ENCODE data around the gene TMEM135.
"Not testable (repeated sequence)": the region's sequence is repeated elsewhere in the genome, so short reads cannot be mapped to it uniquely, and the experiment has no call there.

TMEM135 gene

DNA sequence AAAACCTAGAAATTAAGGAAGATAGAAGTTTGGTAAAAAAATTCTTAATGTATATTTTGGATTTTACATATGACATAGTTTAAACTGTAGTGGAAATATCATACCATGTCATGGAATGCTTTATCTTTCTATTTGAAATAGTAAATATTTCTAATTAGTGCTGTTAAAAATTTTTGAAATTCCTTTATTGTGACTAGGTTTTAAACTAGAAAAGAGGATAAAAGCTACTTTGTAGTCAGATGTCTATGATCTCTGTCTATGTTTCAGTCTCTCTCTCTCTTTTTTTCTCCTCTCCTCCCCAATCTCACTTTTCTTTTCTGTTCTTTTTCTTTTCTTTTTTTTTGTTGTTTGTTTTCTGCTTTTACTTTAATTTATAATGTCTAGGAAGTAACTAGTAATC lies 226.2 kb downstream of the TMEM135 start:
- DNase-seq = no peak

GRCh38 chr11:87265132-87265531 lies 227.4 kb downstream of the TMEM135 start:
- no peak for DNase-seq

- no peak for DNase-seq
These were observed 228.2 kb downstream of the TMEM135 start for GRCh38 chr11:87265979-87266378.

GRCh38 chr11:87266751-87267150 lies 229.0 kb downstream of the TMEM135 start:
- no peak for DNase-seq

GRCh38 chr11:87271951-87272350 lies 234.2 kb downstream of the TMEM135 start:
- DNase-seq = not testable (repeated sequence)

DNA sequence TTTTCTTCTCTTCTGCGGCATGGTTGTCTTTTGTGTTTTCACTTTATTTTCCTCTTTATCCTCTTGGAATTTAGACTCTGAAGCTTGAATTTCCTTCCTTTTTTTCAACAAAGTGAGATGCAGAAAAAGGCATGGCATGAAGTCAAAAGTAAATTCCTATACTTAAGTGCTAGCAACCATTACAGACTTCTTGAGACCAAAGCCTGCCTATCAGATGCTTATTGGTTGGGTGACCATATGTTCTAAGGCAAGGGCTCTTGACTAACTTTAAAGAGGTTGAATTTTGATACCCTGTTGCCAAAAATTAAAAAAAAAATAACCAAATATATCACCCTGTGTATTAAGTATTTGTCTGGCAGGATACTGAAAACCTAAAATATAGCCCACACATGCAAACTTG lies 237.4 kb downstream of the TMEM135 start:
- no peak for DNase-seq

- no peak for DNase-seq
These were observed 242.4 kb downstream of the TMEM135 start for GRCh38 chr11:87280143-87280542.

GRCh38 chr11:87281496-87281895 lies 243.8 kb downstream of the TMEM135 start:
- DNase-seq = no peak

DNA sequence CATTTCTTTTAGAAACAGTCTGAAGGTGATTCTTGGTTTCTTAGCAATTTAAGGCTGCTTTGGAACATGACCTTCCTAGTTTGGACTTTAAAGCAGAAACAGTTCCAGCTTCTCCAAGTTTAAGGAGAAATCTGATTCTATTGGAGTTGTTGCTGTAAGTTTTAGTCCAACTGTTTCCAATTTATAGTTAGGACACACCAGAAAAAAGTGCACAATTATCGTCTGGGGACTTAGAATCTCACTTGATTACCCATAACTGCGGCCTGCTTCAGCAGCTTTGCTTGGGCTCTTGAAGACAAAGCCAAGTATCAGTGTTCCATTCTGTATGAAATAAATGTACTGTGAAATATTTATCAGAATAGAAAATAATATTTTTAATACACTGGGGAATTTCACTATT lies 246.6 kb downstream of the TMEM135 start:
- DNase-seq = no peak

GRCh38 chr11:87285674-87286073 lies 247.9 kb downstream of the TMEM135 start:
- DNase-seq = not testable (repeated sequence)

DNA sequence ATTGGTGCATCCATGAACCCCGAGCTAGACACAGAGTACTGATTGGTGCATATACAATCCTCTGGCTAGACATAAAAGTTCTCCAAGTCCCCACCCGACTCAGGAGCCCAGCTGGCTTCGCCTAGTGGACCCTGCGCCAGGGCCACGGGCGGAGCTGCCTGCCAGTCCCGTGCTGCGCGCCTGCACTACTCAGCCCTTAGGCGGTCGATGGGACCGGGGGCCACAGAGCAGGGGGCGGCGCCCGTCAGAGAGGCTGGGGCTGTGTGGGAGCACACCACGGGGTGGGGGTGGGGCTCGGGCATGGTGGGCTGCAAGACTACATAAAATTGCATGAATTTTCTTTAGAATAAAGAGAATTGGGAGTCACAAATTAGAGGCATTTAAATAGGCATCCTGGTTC lies 248.6 kb downstream of the TMEM135 start:
- no peak for DNase-seq

DNA sequence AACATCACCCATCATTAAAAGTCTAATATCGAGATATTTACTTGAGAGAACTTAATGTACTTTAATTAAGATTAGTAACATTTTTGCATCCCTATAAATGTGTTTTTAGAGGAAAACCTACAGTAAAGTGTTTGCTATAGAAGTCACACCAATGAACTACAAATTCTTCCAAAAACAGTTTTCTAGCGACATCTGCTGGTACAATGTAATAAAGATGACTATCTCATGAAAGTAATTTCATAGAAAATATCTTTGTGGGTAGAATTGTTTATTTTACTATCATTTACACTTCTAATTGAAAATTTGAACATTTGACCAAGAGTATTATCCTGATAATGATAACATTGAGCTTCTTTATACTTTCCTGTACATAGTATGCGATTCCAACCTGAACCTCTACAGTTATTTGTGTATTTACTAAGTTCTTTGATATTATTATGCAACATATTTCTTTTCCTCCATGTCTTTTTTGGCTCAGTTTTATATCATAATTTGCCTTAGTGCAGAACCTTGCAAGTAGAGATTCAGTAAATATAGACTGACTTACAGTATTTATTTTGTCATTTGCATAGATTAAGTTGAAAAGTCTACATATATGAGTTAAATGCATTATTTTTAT lies 252.7 kb downstream of the TMEM135 start:
- DNase-seq = peak; percentile 26

DNA sequence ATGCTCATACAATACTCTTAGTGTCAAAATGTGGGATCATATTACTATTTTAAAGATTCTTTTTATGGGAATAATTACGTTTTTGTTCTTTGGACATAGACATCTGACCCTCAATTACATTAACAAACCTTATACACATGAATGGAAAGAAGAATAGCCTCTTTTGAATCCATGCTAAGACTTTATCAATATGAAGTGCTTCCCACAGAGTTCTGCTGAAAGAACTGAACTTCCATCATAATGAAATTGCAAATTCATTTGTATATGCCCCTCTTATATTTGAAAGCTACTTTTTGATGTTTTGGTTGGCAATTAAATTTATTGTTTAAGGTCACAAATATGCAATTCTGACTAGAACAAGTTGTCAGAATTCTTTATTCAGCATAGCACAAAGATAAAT lies 254.9 kb downstream of the TMEM135 start:
- no peak for DNase-seq

GRCh38 chr11:87295237-87295636 lies 257.5 kb downstream of the TMEM135 start:
- peak; percentile 26 for DNase-seq

DNA sequence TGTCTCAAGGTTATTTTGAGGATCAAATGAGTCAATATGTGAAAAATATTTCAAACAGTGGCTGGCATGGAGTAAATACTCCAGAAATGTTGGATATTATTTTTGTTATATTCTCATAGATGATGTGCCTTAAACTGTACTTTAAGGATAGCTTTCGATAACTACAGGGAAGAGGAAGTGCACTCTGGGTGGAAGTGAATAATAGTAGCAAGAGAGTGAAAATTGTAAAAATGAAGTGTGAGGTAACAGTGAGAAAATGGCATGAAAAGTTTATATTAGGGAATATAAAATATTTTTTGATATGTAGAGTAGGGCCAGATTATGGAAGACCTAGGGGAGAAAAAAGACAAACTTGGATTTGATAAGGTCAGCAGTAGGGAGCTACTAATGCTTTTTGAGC lies 258.9 kb downstream of the TMEM135 start:
- no peak for DNase-seq

DNA sequence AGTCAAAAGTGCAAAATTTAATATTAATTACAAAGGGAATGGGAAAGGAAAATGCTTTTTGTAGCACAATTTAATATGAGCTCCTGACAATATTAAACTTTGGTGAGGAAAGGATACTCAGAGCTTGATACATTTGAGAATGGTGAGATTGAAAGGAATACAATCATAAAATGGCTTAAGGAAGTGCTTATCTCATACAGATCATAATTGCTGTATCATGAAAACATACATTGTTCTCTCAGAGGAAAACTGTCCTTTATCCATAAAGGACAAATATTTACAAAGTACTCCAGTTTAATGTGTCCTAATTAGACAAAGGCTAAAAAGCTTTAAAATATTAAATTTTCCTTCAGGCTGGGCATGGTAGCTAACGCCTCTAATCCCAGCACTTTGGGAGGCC lies 260.4 kb downstream of the TMEM135 start:
- peak; percentile 4 for DNase-seq

DNA sequence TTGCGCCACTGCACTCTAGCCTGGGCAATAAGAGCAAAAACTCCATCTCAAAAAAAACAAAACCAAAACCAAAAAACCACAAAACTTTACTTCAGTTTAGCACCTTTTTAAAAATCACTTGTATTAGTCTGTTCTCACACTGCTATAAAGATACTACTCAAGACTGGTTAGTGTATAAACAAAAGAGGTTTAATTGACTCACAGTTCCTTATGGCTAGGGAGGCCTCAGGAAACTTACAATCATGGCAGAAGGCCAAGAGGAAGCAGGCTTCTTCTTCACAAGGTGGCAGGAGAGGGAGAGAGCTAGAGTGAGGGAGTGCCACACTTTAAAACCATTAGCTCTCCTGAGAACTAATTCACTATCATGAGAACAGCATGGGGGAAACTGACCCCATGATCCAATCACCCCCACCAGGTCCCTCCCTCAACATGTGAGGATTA lies 261.3 kb downstream of the TMEM135 start:
- DNase-seq = no peak

DNA sequence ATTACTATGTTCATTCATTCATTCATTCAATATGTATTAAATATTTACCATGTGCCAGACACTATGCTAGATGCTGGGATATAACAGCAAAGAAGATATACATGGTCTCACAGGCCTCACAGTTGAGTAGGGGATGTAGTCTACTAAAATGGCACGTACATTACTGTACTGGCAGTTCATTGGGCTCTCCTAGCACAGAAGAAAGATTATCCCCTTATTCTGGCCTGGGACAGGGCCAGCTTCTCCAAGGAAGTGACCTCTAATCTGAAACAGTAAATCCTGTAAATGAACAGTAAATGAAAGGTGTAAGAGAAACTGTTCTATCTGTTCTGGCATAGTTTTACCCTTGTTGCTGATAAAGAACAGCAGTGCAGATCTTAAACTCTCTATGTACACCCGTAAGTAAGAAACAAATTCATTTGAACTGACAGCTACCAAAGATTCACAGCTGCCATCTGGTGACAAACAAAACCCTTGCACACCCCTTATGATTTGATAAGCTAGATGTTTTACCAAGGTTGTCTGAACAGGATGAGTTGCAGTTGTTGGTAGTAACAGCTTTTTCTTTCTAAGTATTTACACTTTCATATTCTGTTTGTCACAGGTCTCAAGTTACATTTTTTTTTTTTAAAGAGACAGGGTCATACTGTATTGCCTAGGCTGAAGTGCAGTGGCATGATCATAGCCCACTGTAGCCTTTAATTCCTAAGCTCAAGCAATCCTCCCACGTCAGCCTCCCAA lies 263.1 kb downstream of the TMEM135 start:
- DNase-seq = no peak

DNA sequence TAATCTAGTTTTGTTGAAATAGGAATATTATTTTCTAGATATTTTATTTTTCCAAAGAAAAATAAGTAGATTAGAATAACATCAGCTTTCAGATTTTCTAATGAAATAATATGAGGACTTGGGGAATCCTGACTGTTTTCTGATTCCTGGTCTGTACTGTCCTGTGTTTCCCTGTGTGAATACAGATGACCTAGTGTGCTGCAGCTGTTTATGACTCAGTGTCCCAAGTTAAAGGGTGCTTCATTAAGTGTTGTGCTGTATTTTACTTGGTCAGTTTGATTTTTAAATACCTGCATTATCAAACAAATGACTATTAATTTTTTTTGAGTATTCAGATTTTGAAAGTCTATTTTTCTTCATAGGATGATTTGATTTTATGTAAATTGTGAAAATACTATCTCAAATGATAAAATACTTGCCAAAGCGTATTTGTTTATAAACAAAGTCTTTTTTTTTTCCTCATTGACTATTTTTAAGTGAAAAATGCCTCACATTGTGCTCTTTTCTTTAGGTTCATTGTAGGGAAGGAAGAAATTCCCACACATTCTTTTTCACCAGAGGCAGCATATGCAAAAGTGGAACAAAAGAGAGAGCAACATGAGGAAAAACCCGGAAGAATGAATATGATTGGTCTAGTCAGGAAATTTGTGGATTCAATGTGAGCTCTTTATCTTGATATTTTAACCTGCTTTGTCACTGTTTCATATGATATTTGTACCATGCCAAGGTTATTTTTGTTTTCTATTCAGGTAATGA lies 264.2 kb downstream of the TMEM135 start:
- no peak for DNase-seq

GRCh38 chr11:87304412-87304811 lies 266.7 kb downstream of the TMEM135 start:
- DNase-seq = no peak

- DNase-seq = no peak
These were observed 268.6 kb downstream of the TMEM135 start for GRCh38 chr11:87306262-87306851.

DNA sequence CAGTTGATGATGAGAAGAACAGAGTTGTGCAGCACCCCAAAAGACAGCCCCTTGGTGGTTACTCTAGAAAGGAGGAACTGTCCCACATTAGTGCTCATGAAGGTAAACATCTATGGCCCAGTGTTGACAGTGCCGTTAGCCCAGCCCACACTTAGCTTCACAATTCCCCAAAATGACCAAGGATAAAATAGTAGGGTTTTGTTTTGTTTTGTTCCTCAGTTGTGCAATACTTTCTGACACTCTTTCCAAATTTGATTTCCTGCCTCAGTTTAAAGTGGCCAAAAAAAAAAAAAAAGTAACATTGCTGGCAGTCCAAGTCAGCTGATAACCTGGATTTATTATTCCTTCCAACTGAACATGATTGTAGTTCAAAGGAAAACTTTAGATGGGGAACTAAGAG lies 269.4 kb downstream of the TMEM135 start:
- no peak for DNase-seq

DNA sequence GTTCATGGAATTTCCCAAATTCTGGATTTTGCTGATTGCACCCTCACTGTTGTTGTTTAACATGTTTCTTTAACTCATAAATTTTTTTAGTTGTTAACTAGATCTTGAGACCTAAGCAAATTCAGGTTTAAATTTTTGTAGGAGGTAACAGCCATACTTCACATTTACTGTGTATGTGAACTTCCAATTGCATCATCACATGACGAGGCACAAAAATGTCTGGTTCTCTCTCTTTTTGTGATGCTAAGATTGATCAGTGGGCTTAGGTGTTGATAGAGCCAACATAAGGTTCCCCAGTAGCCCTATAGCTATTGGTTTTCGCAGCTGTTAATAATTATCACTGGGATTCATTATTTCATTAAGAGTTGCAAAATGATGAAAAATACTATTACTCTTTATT lies 277.5 kb downstream of the TMEM135 start:
- no peak for DNase-seq

DNA sequence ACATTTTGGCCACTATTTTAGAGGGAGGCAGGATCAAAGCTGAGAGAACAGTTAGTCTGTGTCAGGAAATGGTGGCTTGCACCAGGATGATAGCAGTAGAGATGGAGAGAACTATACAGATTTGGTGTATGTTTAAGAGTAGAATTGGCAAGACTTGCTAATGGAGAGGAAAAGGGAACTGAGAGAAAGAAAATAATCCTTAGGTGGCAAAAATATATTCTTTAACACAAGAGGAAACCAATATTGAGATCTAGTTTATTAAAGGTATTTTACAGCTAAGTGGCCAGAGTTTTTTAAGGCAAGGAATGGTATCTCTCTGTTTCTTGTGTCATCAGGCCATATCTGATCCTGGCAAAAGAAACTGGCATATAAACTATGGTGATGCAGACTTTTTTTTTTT lies 278.8 kb downstream of the TMEM135 start:
- DNase-seq = no peak

Data from NCI-H146 (cell line).